ENCODE measurements around the gene RABEP1. TPM values are rescaled to one million over a fixed set of nuclear protein-coding genes. Genes with fewer than 3 reads are reported as not detected.
"Not testable (repeated sequence)": the region's sequence is repeated elsewhere in the genome, so short reads cannot be mapped to it uniquely, and the experiment has no call there.

Gene RABEP1
- total and polyA plus RNA-seq, 3 donors from 2014 or later, result 23.2 to 47.4 (median 33.1) TPM

DNA sequence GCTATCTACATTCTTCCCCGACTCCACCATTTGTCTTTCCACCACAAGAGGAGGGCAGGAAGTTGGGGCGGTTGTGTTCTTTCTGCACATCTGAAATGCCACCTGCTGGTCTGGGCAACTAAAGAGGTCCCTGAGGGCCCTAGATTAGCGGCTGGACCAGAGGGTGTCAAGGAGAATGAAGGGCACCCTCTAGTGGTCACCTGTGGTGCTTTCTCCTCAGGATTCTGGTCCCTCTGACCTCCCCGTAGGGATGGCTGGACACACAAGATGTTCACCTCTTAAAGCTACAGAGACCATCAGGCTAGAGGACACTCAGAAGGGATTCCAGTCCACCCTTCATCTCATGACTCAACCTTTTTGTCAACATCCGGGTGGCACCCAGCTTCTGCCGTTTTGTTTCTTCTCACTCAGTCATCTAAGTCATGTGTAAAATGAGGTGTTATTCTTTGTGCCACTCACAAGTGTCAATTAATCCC, 44.5 kb upstream of the RABEP1 start:
- DNase-seq, result peak; percentile 73
- no peaks in the 10 kb centered on the region for H3K27me3 ChIP-seq
- H3K36me3 ChIP-seq (ENCODE audit: low read depth, missing control alignments), result no peaks in the 10 kb centered on the region
- H3K4me1 ChIP-seq, result no peaks in the 10 kb centered on the region
- no peak overlapping the region for H3K27ac ChIP-seq
- WGBS, 2 donors, result 42 to 47% methylated on average over 6 of the region's 6 CpGs
- no peak overlapping the region for H3K4me3 ChIP-seq
- intact Hi-C loops (cut with DNase I; ENCODE audit: low total_unique reads), result no loop called here
- TF ChIP-seq POLR2A (IDR thresholded peaks at IDR 0.05), result no peak
- TF ChIP-seq, protein P1, sequence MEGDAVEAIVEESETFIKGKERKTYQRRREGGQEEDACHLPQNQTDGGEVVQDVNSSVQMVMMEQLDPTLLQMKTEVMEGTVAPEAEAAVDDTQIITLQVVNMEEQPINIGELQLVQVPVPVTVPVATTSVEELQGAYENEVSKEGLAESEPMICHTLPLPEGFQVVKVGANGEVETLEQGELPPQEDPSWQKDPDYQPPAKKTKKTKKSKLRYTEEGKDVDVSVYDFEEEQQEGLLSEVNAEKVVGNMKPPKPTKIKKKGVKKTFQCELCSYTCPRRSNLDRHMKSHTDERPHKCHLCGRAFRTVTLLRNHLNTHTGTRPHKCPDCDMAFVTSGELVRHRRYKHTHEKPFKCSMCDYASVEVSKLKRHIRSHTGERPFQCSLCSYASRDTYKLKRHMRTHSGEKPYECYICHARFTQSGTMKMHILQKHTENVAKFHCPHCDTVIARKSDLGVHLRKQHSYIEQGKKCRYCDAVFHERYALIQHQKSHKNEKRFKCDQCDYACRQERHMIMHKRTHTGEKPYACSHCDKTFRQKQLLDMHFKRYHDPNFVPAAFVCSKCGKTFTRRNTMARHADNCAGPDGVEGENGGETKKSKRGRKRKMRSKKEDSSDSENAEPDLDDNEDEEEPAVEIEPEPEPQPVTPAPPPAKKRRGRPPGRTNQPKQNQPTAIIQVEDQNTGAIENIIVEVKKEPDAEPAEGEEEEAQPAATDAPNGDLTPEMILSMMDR (IDR thresholded peaks at IDR 0.05), result peak in 2 of 3 experiments; percentile 33 to 49
- H3K9me3 ChIP-seq, result no peaks in the 10 kb centered on the region

GRCh38 chr17:5238333-5238732, 43.8 kb upstream of the RABEP1 start:
- Histone ChIP-seq H3K9me3 (no peaks in the 10 kb centered on the region), H3K27ac (no peak overlapping the region), H3K4me1 (no peaks in the 10 kb centered on the region), H3K4me3 (no peak overlapping the region), H3K27me3 (no peaks in the 10 kb centered on the region), H3K36me3 (ENCODE audit: low read depth, missing control alignments) (no peaks in the 10 kb centered on the region)
- WGBS, 2 donors, result 69 to 75% methylated on average over 4 of the region's 4 CpGs
- intact Hi-C loops (cut with DNase I; ENCODE audit: low total_unique reads), result no loop called here
- no peak for TF ChIP-seq POLR2A (IDR thresholded peaks at IDR 0.05)
- TF ChIP-seq, protein P1 (IDR thresholded peaks at IDR 0.05), result no peak
- no peak for DNase-seq

DNA sequence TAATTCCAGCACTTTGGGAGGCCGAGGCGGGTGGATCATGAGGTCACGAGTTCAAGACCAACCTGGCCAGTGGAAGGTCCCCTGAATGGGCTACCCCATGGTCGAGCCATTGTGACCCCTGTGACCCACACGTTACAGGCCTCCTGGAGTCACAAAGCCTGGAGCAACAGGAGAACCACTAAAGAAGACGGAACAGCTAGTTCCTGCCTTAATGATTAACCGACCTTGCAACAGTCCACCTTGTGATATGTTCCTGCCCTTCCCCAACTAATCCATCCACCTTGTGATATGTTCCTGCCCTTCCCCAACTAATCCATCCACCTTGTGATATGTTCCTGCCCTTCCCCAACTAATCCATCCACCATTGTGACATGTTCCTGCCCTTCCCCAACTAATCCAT, 42.3 kb upstream of the RABEP1 start:
- 79 to 84% methylated on average over 7 of the region's 7 CpGs for WGBS, 2 donors
- intact Hi-C loops (cut with DNase I; ENCODE audit: low total_unique reads); H3K27me3 ChIP-seq; H3K4me3 ChIP-seq; H3K27ac ChIP-seq; H3K4me1 ChIP-seq; H3K36me3 ChIP-seq (ENCODE audit: low read depth, missing control alignments); H3K9me3 ChIP-seq; DNase-seq: not testable (repeated sequence)

- Histone ChIP-seq H3K9me3 (no peaks in the 10 kb centered on the region), H3K36me3 (ENCODE audit: low read depth, missing control alignments) (no peaks in the 10 kb centered on the region), H3K27ac (no peak overlapping the region), H3K4me3 (no peak overlapping the region), H3K4me1 (no peaks in the 10 kb centered on the region), H3K27me3 (no peaks in the 10 kb centered on the region)
- no peak for DNase-seq
- intact Hi-C loops (cut with DNase I; ENCODE audit: low total_unique reads), result no loop called here
- WGBS, 2 donors, result 55 to 66% methylated on average over 9 to 10 of the region's 10 CpGs
- TF ChIP-seq POLR2A (IDR thresholded peaks at IDR 0.05), result no peak
- TF ChIP-seq, protein P1 (IDR thresholded peaks at IDR 0.05), result no peak
Observed at GRCh38 chr17:5241861-5242671, 40.0 kb upstream of the RABEP1 start.

GRCh38 chr17:5247621-5248020, 34.5 kb upstream of the RABEP1 start:
- 92 to 97% methylated on average over 8 of the region's 8 CpGs for WGBS, 2 donors
- Histone ChIP-seq H3K27me3 (no peaks in the 10 kb centered on the region), H3K36me3 (ENCODE audit: low read depth, missing control alignments) (no peaks in the 10 kb centered on the region), H3K27ac (no peak overlapping the region), H3K4me3 (no peak overlapping the region), H3K9me3 (no peaks in the 10 kb centered on the region), H3K4me1 (no peaks in the 10 kb centered on the region)
- DNase-seq, result no peak
- intact Hi-C loops (cut with DNase I; ENCODE audit: low total_unique reads), result no loop called here
- TF ChIP-seq, protein P1 (IDR thresholded peaks at IDR 0.05), result no peak

Data from testis (tissue), 3 donors.